ENCODE data around the gene ACAD10.

DNA sequence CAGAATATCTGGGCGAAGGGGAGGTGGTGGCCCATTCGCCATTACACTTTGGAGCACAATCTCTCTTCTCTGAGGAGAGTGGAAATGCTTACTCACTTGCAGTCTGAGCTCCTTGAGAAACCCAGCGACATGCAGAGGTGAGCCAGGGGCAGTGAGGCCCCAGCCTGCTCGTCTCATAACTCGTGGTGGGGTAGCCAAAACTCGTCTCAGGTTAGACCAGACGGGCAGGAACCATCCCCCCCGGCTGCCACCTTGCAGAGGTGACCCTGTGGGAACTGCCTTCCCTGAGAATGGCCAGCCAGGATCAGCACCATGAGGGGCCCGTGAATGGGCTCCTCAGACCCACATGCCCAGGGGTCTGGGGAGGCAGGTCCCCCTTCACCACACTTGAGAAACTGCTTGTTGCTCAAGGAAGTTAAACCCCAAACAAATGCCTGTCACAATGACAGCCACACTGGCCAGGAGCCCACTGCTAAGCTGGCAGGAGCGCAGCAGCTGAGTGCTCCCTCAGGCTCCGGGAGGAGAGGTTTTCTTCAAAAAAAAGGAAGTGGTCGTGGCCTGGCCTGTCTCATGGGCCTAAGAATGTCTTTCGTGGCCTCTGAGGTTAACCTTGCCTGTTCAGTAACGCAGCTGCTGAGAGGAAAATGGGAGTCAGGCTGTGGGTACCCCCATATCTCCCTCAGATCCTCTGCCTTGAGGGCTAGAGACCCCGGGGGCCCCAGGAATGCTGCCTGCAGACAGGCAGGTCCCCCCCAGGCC is 71.7 kb downstream of the ACAD10 start:
- TF ChIP-seq EZH2 (optimal IDR thresholded peaks at IDR 0.05; ENCODE audit: low read depth, low read length) (no peak), CTCF (IDR thresholded peaks at IDR 0.05; ENCODE audit: low read length) (no peak)

Measured in MM.1S (cell line).